OCI-LY7 (cell line): ENCODE data around the gene PPP2R1A.

ENCODE experiments used
- CTCF ChIP-seq: fragments of 200-600 bp; sonication (generic); conservative IDR thresholded peaks from 2 replicates; pipeline ENCODE4 v1.5.1; 2014; ENCODE audit warnings: mild to moderate bottlenecking, antibody characterized with exemption, low read length, moderate library complexity, mixed read lengths
- EZH2phosphoT487 ChIP-seq: fragments of 200-600 bp; sonication (generic); IDR thresholded peaks from 2 replicates; pipeline ENCODE4 v1.6.1; 2018; ENCODE audit warnings: low read depth, borderline replicate concordance, mild to moderate bottlenecking, mixed run types, antibody characterized with exemption, low read length, moderate library complexity, mixed read lengths

- no peak for TF ChIP-seq CTCF
- TF ChIP-seq EZH2phosphoT487, result no peak
Measured at GRCh38 chr19:52270266-52270885, 80.5 kb downstream of the PPP2R1A start.
